COLO829 (cell line): ENCODE data around the gene GDF9.

ENCODE experiments used
- DNase-seq: peaks from one replicate; pipeline ENCODE4 v3.0.0; 2012; ENCODE audit warnings: low spot score

The GDF9 gene

GRCh38 chr5:132838516-132839282, 27.6 kb downstream of the GDF9 start:
- DNase-seq = no peak

GRCh38 chr5:132837868-132838267, 28.4 kb downstream of the GDF9 start:
- no peak for DNase-seq

- DNase-seq = no peak
These were observed 29.4 kb downstream of the GDF9 start for GRCh38 chr5:132836852-132837251.

GRCh38 chr5:132834057-132834456, 32.2 kb downstream of the GDF9 start:
- no peak for DNase-seq

- no peak for DNase-seq
These were observed 33.7 kb downstream of the GDF9 start for GRCh38 chr5:132832612-132833011.

- no peak for DNase-seq
These were observed 35.0 kb downstream of the GDF9 start for GRCh38 chr5:132831095-132831860.

- no peak for DNase-seq
These were observed 35.7 kb downstream of the GDF9 start, which contains the start of gene SHROOM1 for GRCh38 chr5:132830436-132831094. TSS of gene SHROOM1 (minus strand) at chr5:132830647. CDS start at chr5:132826140, 4,507 bp downstream.

- peak; percentile 49 for DNase-seq
These were observed 36.4 kb downstream of the GDF9 start for GRCh38 chr5:132829742-132830435.

- no peak for DNase-seq
These were observed 37.3 kb downstream of the GDF9 start for GRCh38 chr5:132828846-132829494.

GRCh38 chr5:132827943-132828673, 38.2 kb downstream of the GDF9 start:
- no peak for DNase-seq

GRCh38 chr5:132826424-132827082, 39.7 kb downstream of the GDF9 start:
- no peak for DNase-seq

GRCh38 chr5:132825834-132826391, 40.4 kb downstream of the GDF9 start:
- DNase-seq = no peak

- DNase-seq = no peak
These were observed 41.0 kb downstream of the GDF9 start for GRCh38 chr5:132825033-132825833.

GRCh38 chr5:132824426-132824825, 41.8 kb downstream of the GDF9 start:
- no peak for DNase-seq

- no peak for DNase-seq
These were observed 42.7 kb downstream of the GDF9 start for GRCh38 chr5:132823481-132824050.

- no peak for DNase-seq
These were observed 43.4 kb downstream of the GDF9 start for GRCh38 chr5:132822650-132823480.

GRCh38 chr5:132821791-132822190, 44.5 kb downstream of the GDF9 start:
- DNase-seq = no peak

- no peak for DNase-seq
These were observed 44.9 kb downstream of the GDF9 start for GRCh38 chr5:132821350-132821749.
